Thyroid gland (tissue), 4 donors: ENCODE data around the gene SYAP1. TPM values are rescaled to one million over a fixed set of nuclear protein-coding genes. Genes with fewer than 3 reads are reported as not detected.

ENCODE experiments used
- DNase-seq, 2 donors: peaks; one replicate each; pipeline ENCODE4 v3.0.0-alpha.2; 2019
- H3K27ac ChIP-seq, 3 donors: fragments of 200-600 bp; sonication (generic); 1 replicate in 2 of 3; 2 replicates in 1 of 3; pipeline ENCODE4 v1.5.1; 2016 to 2019; ENCODE audit warnings: mild to moderate bottlenecking in 1 of 3, moderate library complexity in 1 of 3
- H3K27me3 ChIP-seq: fragments of 200-600 bp; sonication (generic); one replicate; pipeline ENCODE4 v1.5.1; 2019
- H3K36me3 ChIP-seq, 2 donors: fragments of 200-600 bp; sonication (generic); one replicate each; pipeline ENCODE4 v1.5.1; 2016 to 2019
- H3K4me1 ChIP-seq, 2 donors: fragments of 200-600 bp; sonication (generic); one replicate each; pipeline ENCODE4 v1.5.1; 2017 to 2019
- H3K4me3 ChIP-seq, 3 donors: fragments of 200-600 bp; sonication (generic); replicated peaks in 1 of 3; 1 replicate in 2 of 3; 2 replicates in 1 of 3; pipeline ENCODE4 v1.5.1; 2016; ENCODE audit warnings: mild to moderate bottlenecking in 1 of 3
- H3K9me3 ChIP-seq: fragments of 200-600 bp; sonication (generic); one replicate; pipeline ENCODE4 v1.5.1; 2017
- CTCF ChIP-seq, 6 experiments: fragments of 200-600 bp in 3 of 6; fragments of 450-650 bp in 3 of 6; sonication (generic) in 3 of 6; IDR thresholded peaks; one replicate each; pipeline ENCODE4 v1.5.1; 2016 to 2019; ENCODE audit warnings: antibody characterized with exemption in 6 of 6, mild to moderate bottlenecking in 2 of 6, inconsistent platforms in 1 of 6, moderate library complexity in 1 of 6
- POLR2A ChIP-seq, 2 donors: fragments of 450-650 bp; IDR thresholded peaks; one replicate each; pipeline ENCODE4 v1.6.1; 2017; ENCODE audit warnings: antibody characterized with exemption in 2 of 2, mild to moderate bottlenecking in 2 of 2, moderate library complexity in 1 of 2
- WGBS, 2 donors: methylation state at CpG; one replicate each; pipeline ENCODE4 v1.1.5; 2017; 5-methylcytosine and 5-hydroxymethylcytosine counted together
- intact Hi-C: fragments of 100-400 bp; cut with DNase I; formaldehyde crosslinking; loops from one replicate; pipeline ENCODE4 v1.15.1; 2023
- total RNA-seq, 4 donors: library from RNA; depleted of rRNA; stranded (reverse); fragments of >200 nt; gene quantifications; one replicate each; pipeline ENCODE4 v1.2.3, GENCODE V29; 2016

The SYAP1 gene
- 10 to 100 TPM; 24.7 to 34.2 (median 31.0) TPM for total RNA-seq

GRCh38 chrX:16719334-16720084, at the start of gene SYAP1:
TSS of gene SYAP1 (plus strand) at chrX:16719612. CDS start at chrX:16719725, 113 bp downstream.
- no peak for TF ChIP-seq CTCF (IDR thresholded peaks at IDR 0.05)
- peak; percentile 7 to 97 for TF ChIP-seq POLR2A (IDR thresholded peaks at IDR 0.05)
- intact Hi-C loops = loop anchor here (10.0 kb wide), 1 partner anchor 65 kb away; the partner anchor contains the start of gene TXLNG

GRCh38 chrX:16671005-16671404, 48.4 kb upstream of the SYAP1 start:
- peak in 2 of 6 experiments; percentile 14 to 20 for TF ChIP-seq CTCF (IDR thresholded peaks at IDR 0.05)
- TF ChIP-seq POLR2A (IDR thresholded peaks at IDR 0.05) = no peak
- DNase-seq = no peak
- intact Hi-C loops = no loop called here
- Histone ChIP-seq H3K4me1 (no peaks in the 10 kb centered on the region), H3K27me3 (no peaks in the 10 kb centered on the region), H3K36me3 (no peaks in the 10 kb centered on the region), H3K9me3 (no peaks in the 10 kb centered on the region), H3K27ac (no peak overlapping the region), H3K4me3 (no peak overlapping the region)

More at GRCh38 chrX:16719334-16720084, at the start of gene SYAP1:
- Histone ChIP-seq H3K9me3 (no peaks in the 10 kb centered on the region), H3K27ac (peak within 1 kb of the TSS; percentile 78 to 93 (median 84)), H3K27me3 (no peaks in the 10 kb centered on the region), H3K4me3 (peak within 1 kb of the TSS; percentile 41 to 66 (median 53)), H3K36me3 (no peaks in the 10 kb centered on the region), H3K4me1 (peaks cover 9 to 12% of the 10 kb centered on the region in 2 donors)
- 3 to 5% methylated on average over 4 to 10 of the region's 54 CpGs for WGBS, 2 donors
- peak; percentile 90 to 91 for DNase-seq

- no peak overlapping the region for H3K27ac ChIP-seq
- 85 to 91% methylated on average over 11 of the region's 11 CpGs for WGBS, 2 donors
- no peak for DNase-seq
- H3K27me3 ChIP-seq = no peaks in the 10 kb centered on the region
- no peaks in the 10 kb centered on the region for H3K4me1 ChIP-seq
- intact Hi-C loops = no loop called here
- TF ChIP-seq POLR2A (IDR thresholded peaks at IDR 0.05) = no peak
- TF ChIP-seq CTCF (IDR thresholded peaks at IDR 0.05) = no peak
- H3K4me3 ChIP-seq = no peak overlapping the region
- no peaks in the 10 kb centered on the region for H3K9me3 ChIP-seq
- peaks cover 0 to 4% of the 10 kb centered on the region in 2 donors for H3K36me3 ChIP-seq
Measured at GRCh38 chrX:16678689-16679088, 40.7 kb upstream of the SYAP1 start.

GRCh38 chrX:16683007-16683664, 36.3 kb upstream of the SYAP1 start:
- H3K4me1 ChIP-seq = no peaks in the 10 kb centered on the region
- no peak overlapping the region for H3K4me3 ChIP-seq
- intact Hi-C loops = no loop called here
- TF ChIP-seq CTCF (IDR thresholded peaks at IDR 0.05) = no peak
- TF ChIP-seq POLR2A (IDR thresholded peaks at IDR 0.05) = no peak
- H3K36me3 ChIP-seq = peaks cover 0 to 4% of the 10 kb centered on the region in 2 donors
- H3K9me3 ChIP-seq = no peaks in the 10 kb centered on the region
- no peaks in the 10 kb centered on the region for H3K27me3 ChIP-seq
- 94 to 95% methylated on average over 7 of the region's 7 CpGs for WGBS, 2 donors
- DNase-seq = no peak
- no peak overlapping the region for H3K27ac ChIP-seq

- DNase-seq = no peak
- Histone ChIP-seq H3K4me3 (no peak overlapping the region), H3K27me3 (no peaks in the 10 kb centered on the region), H3K9me3 (no peaks in the 10 kb centered on the region), H3K4me1 (no peaks in the 10 kb centered on the region), H3K27ac (no peak overlapping the region), H3K36me3 (no peaks in the 10 kb centered on the region)
- TF ChIP-seq CTCF (IDR thresholded peaks at IDR 0.05) = no peak
- intact Hi-C loops = no loop called here
- 93% methylated on average over 3 of the region's 3 CpGs for WGBS, 2 donors
Measured at GRCh38 chrX:16687514-16687913, 31.9 kb upstream of the SYAP1 start.
